ENCODE measurements around the gene DLG2.

The DLG2 gene

DNA sequence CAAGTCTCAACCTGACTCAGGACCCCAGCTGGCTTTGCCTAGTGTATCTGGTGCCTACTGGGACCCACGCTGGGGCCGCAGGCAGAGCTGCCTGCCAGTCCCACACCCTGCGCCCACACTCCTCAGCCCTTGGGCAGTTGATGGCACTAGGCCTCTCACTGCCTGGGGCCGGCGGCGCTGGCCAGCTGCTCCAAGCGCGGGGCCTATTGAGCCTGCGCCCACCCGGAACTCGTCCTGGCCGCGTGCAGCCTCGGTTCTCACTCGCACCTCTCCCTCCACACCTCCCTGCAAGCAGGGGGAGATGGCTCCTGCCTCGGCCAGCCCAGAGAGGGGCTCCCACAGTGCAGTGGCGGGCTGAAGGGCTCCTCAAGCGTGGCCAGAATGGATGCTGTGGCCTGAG lies 1432.4 kb downstream of the DLG2 start:
- Histone ChIP-seq H3K27ac (ENCODE audit: low read depth, low read length) (no peak overlapping the region), H3K9ac (ENCODE audit: low read length) (no peak overlapping the region), H3K4me3 (ENCODE audit: low read depth in 1 of 2, low read length in 2 of 2) (no peak overlapping the region), H3K4me1 (ENCODE audit: insufficient read depth, low read length) (no peaks in the 10 kb centered on the region), H3K36me3 (ENCODE audit: insufficient read depth, low read length) (no peaks in the 10 kb centered on the region), H3K9me3 (ENCODE audit: low read length) (no peaks in the 10 kb centered on the region), H3K27me3 (ENCODE audit: control insufficient read depth in 1 of 2, insufficient read depth in 2 of 2, low read length in 2 of 2) (no peaks in the 10 kb centered on the region)

DNA sequence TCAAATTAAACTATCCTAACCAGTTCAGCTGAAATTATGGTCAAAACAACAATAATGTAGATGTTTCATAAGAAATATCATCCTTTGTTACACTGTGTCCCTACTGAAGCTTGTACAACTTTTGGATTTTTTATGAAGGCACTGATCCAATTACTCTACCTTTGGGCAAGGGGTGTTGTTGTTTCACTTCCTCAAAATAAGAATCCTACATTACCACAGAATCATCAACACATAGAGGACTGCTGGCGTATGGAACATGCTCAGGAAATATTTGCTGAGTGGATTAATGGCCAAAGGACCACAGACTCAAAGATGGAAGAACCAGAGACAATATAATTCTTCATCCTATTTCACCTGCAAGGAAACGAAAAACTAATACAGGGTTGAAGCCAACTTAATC lies 1433.4 kb downstream of the DLG2 start:
- Histone ChIP-seq H3K27me3 (ENCODE audit: control insufficient read depth in 1 of 2, insufficient read depth in 2 of 2, low read length in 2 of 2) (no peaks in the 10 kb centered on the region), H3K4me1 (ENCODE audit: insufficient read depth, low read length) (no peaks in the 10 kb centered on the region), H3K36me3 (ENCODE audit: insufficient read depth, low read length) (no peaks in the 10 kb centered on the region), H3K27ac (ENCODE audit: low read depth, low read length) (no peak overlapping the region), H3K9ac (ENCODE audit: low read length) (no peak overlapping the region), H3K4me3 (ENCODE audit: low read depth in 1 of 2, low read length in 2 of 2) (no peak overlapping the region), H3K9me3 (ENCODE audit: low read length) (no peaks in the 10 kb centered on the region)

DNA sequence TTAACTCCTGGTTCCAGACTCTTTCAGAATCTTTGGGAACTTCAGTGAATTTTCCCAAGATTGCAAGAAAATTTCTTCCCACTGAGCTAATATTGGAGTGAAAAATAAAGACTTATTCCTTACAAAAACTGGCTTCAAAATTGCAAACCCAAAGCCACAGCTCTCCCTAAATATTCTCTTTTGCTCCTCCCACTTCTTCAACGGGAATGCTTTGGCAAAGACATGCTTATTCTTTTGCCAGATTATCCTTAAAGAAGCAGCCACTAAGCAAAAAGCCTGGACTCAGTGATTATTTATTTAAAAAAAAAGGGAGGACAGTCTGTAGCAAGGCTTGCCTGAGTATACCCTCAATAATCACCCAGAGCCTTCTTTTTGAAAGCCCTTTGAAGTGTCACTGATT lies 1438.6 kb downstream of the DLG2 start:
- no peak overlapping the region for H3K9ac ChIP-seq (ENCODE audit: low read length)
- no peaks in the 10 kb centered on the region for H3K9me3 ChIP-seq (ENCODE audit: low read length)
- H3K27me3 ChIP-seq (ENCODE audit: control insufficient read depth in 1 of 2, insufficient read depth in 2 of 2, low read length in 2 of 2): no peaks in the 10 kb centered on the region
- H3K4me3 ChIP-seq (ENCODE audit: low read depth in 1 of 2, low read length in 2 of 2): no peak overlapping the region
- H3K4me1 ChIP-seq (ENCODE audit: insufficient read depth, low read length): no peaks in the 10 kb centered on the region
- no peaks in the 10 kb centered on the region for H3K36me3 ChIP-seq (ENCODE audit: insufficient read depth, low read length)
- H3K27ac ChIP-seq (ENCODE audit: low read depth, low read length): no peak overlapping the region

DNA sequence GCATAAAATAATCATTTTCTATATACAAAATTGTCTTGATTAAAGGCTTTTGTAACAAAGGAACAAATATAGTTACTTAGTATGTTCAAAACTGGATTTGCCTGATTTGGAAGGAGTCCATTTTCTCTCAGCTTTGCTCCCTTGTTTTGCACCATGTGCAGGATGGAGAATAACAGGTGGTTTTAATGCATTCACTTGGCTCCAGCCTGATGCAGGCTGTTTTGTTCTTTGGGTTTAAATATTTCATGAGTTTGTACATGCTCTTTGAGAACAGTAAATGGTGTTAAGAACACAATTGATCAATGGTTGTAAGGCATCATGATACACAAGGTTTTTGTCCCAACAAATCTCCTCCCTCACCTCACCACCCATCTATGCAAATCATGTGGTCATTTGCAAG lies 1454.1 kb downstream of the DLG2 start:
- no peak overlapping the region for H3K9ac ChIP-seq (ENCODE audit: low read length)
- no peaks in the 10 kb centered on the region for H3K9me3 ChIP-seq (ENCODE audit: low read length)
- H3K4me3 ChIP-seq (ENCODE audit: low read depth in 1 of 2, low read length in 2 of 2): no peak overlapping the region
- peaks cover 3% of the 10 kb centered on the region for H3K4me1 ChIP-seq (ENCODE audit: insufficient read depth, low read length)
- no peaks in the 10 kb centered on the region for H3K27me3 ChIP-seq (ENCODE audit: control insufficient read depth in 1 of 2, insufficient read depth in 2 of 2, low read length in 2 of 2)
- H3K27ac ChIP-seq (ENCODE audit: low read depth, low read length): no peak overlapping the region
- no peaks in the 10 kb centered on the region for H3K36me3 ChIP-seq (ENCODE audit: insufficient read depth, low read length)

DNA sequence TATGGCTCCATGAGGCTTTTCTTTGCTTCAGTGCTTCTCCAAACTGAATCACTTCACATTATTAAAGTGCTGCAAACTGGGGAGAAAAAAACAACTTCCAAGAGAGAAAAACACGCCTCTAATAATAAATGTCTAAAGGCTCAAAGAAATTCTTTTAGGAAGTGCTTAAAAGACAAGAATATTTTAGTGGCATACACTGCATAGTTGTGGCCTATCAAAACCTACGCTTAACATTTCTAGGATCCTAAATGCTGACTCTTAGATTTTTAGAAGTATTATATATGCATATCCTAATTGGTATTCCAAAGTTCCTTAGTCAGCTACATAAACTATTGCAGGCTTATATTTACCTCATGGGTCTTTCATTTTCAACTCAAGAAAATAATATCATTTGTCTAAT lies 1462.0 kb downstream of the DLG2 start:
- H3K27ac ChIP-seq (ENCODE audit: low read depth, low read length): no peak overlapping the region

DNA sequence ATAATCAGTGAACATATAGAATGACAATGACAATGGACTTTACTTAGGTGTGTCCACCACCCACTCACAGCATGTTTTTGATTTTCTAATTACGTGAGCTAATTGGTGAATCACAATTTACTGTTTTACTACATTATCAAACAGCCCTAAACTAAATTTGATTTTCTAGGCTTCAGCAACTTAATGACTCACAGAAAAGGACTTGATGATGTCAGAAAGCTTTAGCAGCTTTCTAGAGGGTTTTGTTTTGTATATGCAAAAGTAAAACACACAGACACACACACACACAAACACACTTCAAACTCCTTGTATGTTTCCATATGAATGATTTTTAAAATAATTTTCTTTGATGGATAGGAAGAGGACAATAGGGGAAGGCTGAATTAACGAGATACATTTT lies 1462.4 kb downstream of the DLG2 start:
- Histone ChIP-seq H3K4me3 (ENCODE audit: low read depth in 1 of 2, low read length in 2 of 2) (no peak overlapping the region), H3K27me3 (ENCODE audit: control insufficient read depth in 1 of 2, insufficient read depth in 2 of 2, low read length in 2 of 2) (no peaks in the 10 kb centered on the region), H3K27ac (ENCODE audit: low read depth, low read length) (no peak overlapping the region), H3K4me1 (ENCODE audit: insufficient read depth, low read length) (no peaks in the 10 kb centered on the region), H3K9ac (ENCODE audit: low read length) (no peak overlapping the region), H3K9me3 (ENCODE audit: low read length) (no peaks in the 10 kb centered on the region), H3K36me3 (ENCODE audit: insufficient read depth, low read length) (no peaks in the 10 kb centered on the region)

More for the DNA sequence above, 1462.0 kb downstream of the DLG2 start:
- Histone ChIP-seq H3K9ac (ENCODE audit: low read length) (no peak overlapping the region), H3K36me3 (ENCODE audit: insufficient read depth, low read length) (no peaks in the 10 kb centered on the region), H3K4me3 (ENCODE audit: low read depth in 1 of 2, low read length in 2 of 2) (no peak overlapping the region), H3K9me3 (ENCODE audit: low read length) (no peaks in the 10 kb centered on the region), H3K27me3 (ENCODE audit: control insufficient read depth in 1 of 2, insufficient read depth in 2 of 2, low read length in 2 of 2) (no peaks in the 10 kb centered on the region), H3K4me1 (ENCODE audit: insufficient read depth, low read length) (no peaks in the 10 kb centered on the region)

DNA sequence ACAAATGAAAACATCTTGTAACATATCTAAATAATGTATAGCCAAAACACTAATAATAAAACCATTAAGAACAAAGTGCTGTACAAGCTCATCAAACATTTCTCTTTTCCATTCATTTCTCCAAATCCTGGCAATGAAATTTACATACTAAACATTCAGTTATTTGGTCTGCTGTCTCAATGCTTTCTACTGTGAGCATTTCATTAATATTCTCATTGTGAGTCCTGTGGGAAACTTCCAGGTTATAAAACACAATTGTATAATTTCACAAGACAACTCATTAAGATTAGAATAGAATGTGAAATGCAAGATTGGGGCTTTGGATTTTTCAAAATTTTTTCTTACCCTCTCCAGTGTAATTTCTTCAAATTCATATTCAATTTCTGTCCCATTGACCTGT lies 1464.0 kb downstream of the DLG2 start:
- no peaks in the 10 kb centered on the region for H3K4me1 ChIP-seq (ENCODE audit: insufficient read depth, low read length)
- no peak overlapping the region for H3K4me3 ChIP-seq (ENCODE audit: low read depth in 1 of 2, low read length in 2 of 2)
- H3K9ac ChIP-seq (ENCODE audit: low read length): no peak overlapping the region
- no peak overlapping the region for H3K27ac ChIP-seq (ENCODE audit: low read depth, low read length)
- no peaks in the 10 kb centered on the region for H3K9me3 ChIP-seq (ENCODE audit: low read length)
- no peaks in the 10 kb centered on the region for H3K36me3 ChIP-seq (ENCODE audit: insufficient read depth, low read length)
- H3K27me3 ChIP-seq (ENCODE audit: control insufficient read depth in 1 of 2, insufficient read depth in 2 of 2, low read length in 2 of 2): no peaks in the 10 kb centered on the region

DNA sequence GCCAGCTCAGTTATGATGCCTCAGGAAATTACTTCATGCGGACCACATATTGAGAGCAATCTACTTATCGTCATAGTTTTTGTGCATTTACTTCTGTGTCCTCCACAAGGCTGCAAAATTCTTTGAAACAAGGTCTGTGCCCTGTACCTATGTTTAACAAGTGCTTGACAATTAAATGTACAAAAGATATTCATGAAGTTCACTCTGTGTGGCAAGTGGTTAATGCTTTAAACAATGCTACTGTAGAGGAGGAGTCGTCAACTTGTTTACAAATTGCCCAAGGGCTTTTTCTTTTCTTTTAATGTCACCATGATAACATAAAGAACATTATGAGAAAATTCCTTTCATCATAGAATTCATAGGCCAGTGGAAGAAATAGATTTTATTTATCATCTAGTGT lies 1469.5 kb downstream of the DLG2 start:
- no peak overlapping the region for H3K27ac ChIP-seq (ENCODE audit: low read depth, low read length)
- H3K36me3 ChIP-seq (ENCODE audit: insufficient read depth, low read length): no peaks in the 10 kb centered on the region
- H3K27me3 ChIP-seq (ENCODE audit: control insufficient read depth in 1 of 2, insufficient read depth in 2 of 2, low read length in 2 of 2): no peaks in the 10 kb centered on the region
- no peak overlapping the region for H3K9ac ChIP-seq (ENCODE audit: low read length)
- no peaks in the 10 kb centered on the region for H3K4me1 ChIP-seq (ENCODE audit: insufficient read depth, low read length)
- no peaks in the 10 kb centered on the region for H3K9me3 ChIP-seq (ENCODE audit: low read length)
- H3K4me3 ChIP-seq (ENCODE audit: low read depth in 1 of 2, low read length in 2 of 2): no peak overlapping the region

DNA sequence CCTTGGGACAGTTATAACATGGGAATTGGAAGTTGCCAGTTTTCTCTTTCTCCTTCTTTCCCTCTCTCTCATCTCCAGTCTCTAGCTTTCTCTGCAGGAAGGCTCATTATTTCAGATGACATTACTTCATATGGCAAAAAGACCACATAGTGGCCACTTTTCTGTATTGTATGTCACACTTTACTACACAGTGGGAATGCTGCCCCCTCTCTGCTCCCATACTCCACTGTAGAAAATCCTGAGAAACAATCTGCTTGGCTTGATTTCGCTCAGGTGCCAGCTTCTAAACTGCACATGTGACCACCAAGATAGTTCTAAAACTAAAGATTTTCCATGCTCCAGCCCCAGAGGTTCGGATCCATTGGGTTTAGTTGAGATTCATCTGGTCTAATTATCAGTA lies 1480.3 kb downstream of the DLG2 start:
- Histone ChIP-seq H3K9ac (ENCODE audit: low read length) (no peak overlapping the region), H3K27ac (ENCODE audit: low read depth, low read length) (no peak overlapping the region)

DNA sequence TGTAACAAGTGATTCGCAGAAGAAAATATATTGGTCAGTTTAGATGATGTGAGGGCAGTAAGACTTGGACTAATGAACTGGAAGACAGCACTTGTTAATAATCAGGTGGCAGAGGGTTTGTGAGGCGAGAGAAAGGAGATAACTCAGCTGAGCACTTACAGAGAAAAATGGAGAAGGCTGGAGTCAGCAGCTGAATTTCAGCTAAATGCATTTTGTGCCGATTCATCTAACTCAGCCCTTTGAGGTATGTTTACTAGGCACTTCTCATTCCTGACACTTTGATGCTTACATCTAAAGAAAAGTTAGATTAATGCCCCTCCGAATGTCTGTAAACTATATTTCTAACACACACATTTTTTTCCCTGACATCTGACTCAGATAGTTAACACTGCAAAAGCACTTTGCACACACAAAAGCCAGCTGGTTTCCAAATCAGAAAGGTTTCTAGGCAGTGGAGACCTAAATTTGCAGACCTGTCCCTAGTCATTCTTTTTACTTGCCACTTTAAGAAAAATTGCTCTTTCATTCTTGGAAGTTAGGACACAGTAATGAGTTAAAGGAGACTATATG lies 1481.4 kb downstream of the DLG2 start:
- Histone ChIP-seq H3K27me3 (ENCODE audit: control insufficient read depth in 1 of 2, insufficient read depth in 2 of 2, low read length in 2 of 2) (no peaks in the 10 kb centered on the region), H3K9ac (ENCODE audit: low read length) (no peak overlapping the region), H3K27ac (ENCODE audit: low read depth, low read length) (no peak overlapping the region), H3K9me3 (ENCODE audit: low read length) (no peaks in the 10 kb centered on the region), H3K4me1 (ENCODE audit: insufficient read depth, low read length) (no peaks in the 10 kb centered on the region), H3K36me3 (ENCODE audit: insufficient read depth, low read length) (no peaks in the 10 kb centered on the region), H3K4me3 (ENCODE audit: low read depth in 1 of 2, low read length in 2 of 2) (no peak overlapping the region)

More for the DNA sequence above, 1480.3 kb downstream of the DLG2 start:
- no peaks in the 10 kb centered on the region for H3K9me3 ChIP-seq (ENCODE audit: low read length)
- H3K4me1 ChIP-seq (ENCODE audit: insufficient read depth, low read length): no peaks in the 10 kb centered on the region
- H3K27me3 ChIP-seq (ENCODE audit: control insufficient read depth in 1 of 2, insufficient read depth in 2 of 2, low read length in 2 of 2): no peaks in the 10 kb centered on the region
- H3K4me3 ChIP-seq (ENCODE audit: low read depth in 1 of 2, low read length in 2 of 2): no peak overlapping the region
- H3K36me3 ChIP-seq (ENCODE audit: insufficient read depth, low read length): no peaks in the 10 kb centered on the region

DNA sequence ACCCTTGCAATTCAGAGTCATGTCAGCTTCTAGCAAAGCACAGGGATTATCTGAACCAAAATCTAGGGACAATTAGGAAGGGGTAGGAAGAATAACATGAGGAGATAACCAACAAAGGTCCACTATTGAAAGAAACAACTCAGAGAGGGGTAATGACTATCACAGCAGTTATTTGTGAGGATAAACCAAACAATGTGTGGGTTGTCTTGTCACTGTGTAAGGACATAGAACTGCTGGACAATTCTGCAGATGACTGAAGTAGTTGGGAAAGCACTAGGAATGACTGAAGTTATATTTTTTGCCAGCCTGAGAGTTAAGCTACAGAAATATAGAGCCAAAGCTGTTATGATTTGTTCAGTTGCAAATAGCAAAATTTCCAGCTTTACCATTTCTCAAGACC lies 1482.6 kb downstream of the DLG2 start:
- Histone ChIP-seq H3K4me3 (ENCODE audit: low read depth in 1 of 2, low read length in 2 of 2) (no peak overlapping the region), H3K4me1 (ENCODE audit: insufficient read depth, low read length) (no peaks in the 10 kb centered on the region), H3K9ac (ENCODE audit: low read length) (no peak overlapping the region), H3K9me3 (ENCODE audit: low read length) (no peaks in the 10 kb centered on the region), H3K36me3 (ENCODE audit: insufficient read depth, low read length) (no peaks in the 10 kb centered on the region), H3K27me3 (ENCODE audit: control insufficient read depth in 1 of 2, insufficient read depth in 2 of 2, low read length in 2 of 2) (no peaks in the 10 kb centered on the region), H3K27ac (ENCODE audit: low read depth, low read length) (no peak overlapping the region)

DNA sequence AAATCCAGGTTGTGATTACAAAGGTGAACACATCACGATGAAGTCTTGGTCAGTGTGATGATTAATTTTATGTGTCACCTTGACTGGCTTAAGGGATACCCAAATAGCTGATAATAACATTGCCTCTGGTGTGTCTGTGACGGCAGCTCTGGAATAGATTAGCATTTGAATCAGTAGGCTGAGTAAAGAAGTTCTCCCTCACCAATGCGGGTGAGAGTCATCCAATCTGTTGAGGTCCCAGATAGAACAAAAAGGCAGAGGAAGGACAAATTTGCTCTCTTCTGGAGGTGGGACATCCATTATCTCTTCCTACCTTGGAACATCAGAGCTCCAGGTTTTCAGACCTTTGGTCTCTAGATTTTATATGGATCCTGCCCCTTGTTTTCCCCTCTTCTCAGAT lies 1484.7 kb downstream of the DLG2 start:
- Histone ChIP-seq H3K9me3 (ENCODE audit: low read length) (no peaks in the 10 kb centered on the region), H3K27me3 (ENCODE audit: control insufficient read depth in 1 of 2, insufficient read depth in 2 of 2, low read length in 2 of 2) (no peaks in the 10 kb centered on the region), H3K36me3 (ENCODE audit: insufficient read depth, low read length) (no peaks in the 10 kb centered on the region), H3K9ac (ENCODE audit: low read length) (no peak overlapping the region), H3K27ac (ENCODE audit: low read depth, low read length) (no peak overlapping the region), H3K4me3 (ENCODE audit: low read depth in 1 of 2, low read length in 2 of 2) (no peak overlapping the region), H3K4me1 (ENCODE audit: insufficient read depth, low read length) (no peaks in the 10 kb centered on the region)
